Endothelial cell of umbilical vein (primary cell): ENCODE data around the gene CAMSAP1. TPM values are rescaled to one million over a fixed set of nuclear protein-coding genes. Genes with fewer than 3 reads are reported as not detected.

ENCODE experiments used
- BruUV-seq: library from RNA; stranded (reverse); fragments of 400-500 nt; replicated peaks from 2 replicates; lab custom pipeline; 2021; lab: Mats Ljungman, UMichigan
- CTCF ChIA-PET: fragments of 300-600, 350-600 bp; sonication (Branson Sonifier 250); formaldehyde crosslinking; loops from one replicate; lab custom pipeline; 2021; ENCODE audit warnings: antibody characterized with exemption, inconsistent platforms; lab: Charles Lee
- POLR2A ChIA-PET: fragments of 300-600, 350-600 bp; sonication (Branson Sonifier 250); formaldehyde crosslinking; loops from one replicate; lab custom pipeline; 2021; ENCODE audit warnings: antibody characterized with exemption, inconsistent platforms; lab: Charles Lee
- DNase-seq: peaks from one replicate; pipeline ENCODE4 v3.0.0-alpha.2; 2011; ENCODE audit warnings: low read depth, low spot score
- FAIRE-seq: peaks from 2 replicates; lab custom pipeline; 2011; peaks lifted over from hg19 to GRCh38; lab: Jason Lieb, UNC
- H2AFZ ChIP-seq: 2 replicates; pipeline ENCODE4 v1.6.0; 2012; ENCODE audit warnings: low read depth, low read length, control low read depth, inconsistent platforms
- H3K27ac ChIP-seq: 2 replicates; pipeline ENCODE4 v1.5.1; 2011; ENCODE audit warnings: low read depth, mild to moderate bottlenecking, control low read depth, low read length, moderate library complexity; ENCODE audit not compliant: insufficient read depth
- H3K27me3 ChIP-seq, 2 experiments: 2 replicates each; pipeline versions ENCODE4 v1.6.0 to v1.6.1; 2011; ENCODE audit warnings: low read length in 2 of 2, mixed read lengths in 1 of 2; ENCODE audit not compliant: control insufficient read depth in 2 of 2, insufficient read depth in 2 of 2
- H3K36me3 ChIP-seq, 2 experiments: 2 replicates in 1 of 2; 3 replicates in 1 of 2; pipeline ENCODE4 v1.5.1; 2011; ENCODE audit warnings: low read length in 2 of 2, mild to moderate bottlenecking in 1 of 2, moderate library complexity in 1 of 2; ENCODE audit not compliant: control insufficient read depth in 2 of 2, insufficient read depth in 2 of 2; ENCODE audit errors: extremely low read depth in 1 of 2
- H3K4me1 ChIP-seq: 3 replicates; pipeline ENCODE4 v1.5.1; 2011; ENCODE audit warnings: mild to moderate bottlenecking, low read length; ENCODE audit not compliant: control insufficient read depth, insufficient read depth; ENCODE audit errors: extremely low read depth
- H3K4me2 ChIP-seq: 2 replicates; pipeline ENCODE4 v1.6.1; 2011; ENCODE audit warnings: low read length, control low read depth, mixed read lengths; ENCODE audit not compliant: insufficient read depth
- H3K4me3 ChIP-seq, 3 experiments: fragments of 200-600 bp in 1 of 3; sonication (generic), shearing (Covaris generic) in 1 of 3; replicated peaks in 1 of 3; 2 replicates each; pipeline ENCODE4 v1.5.1; 2011 to 2016; ENCODE audit warnings: control low read depth in 3 of 3, low read length in 3 of 3, mild to moderate bottlenecking in 2 of 3, inconsistent platforms in 1 of 3, low read depth in 1 of 3, moderate library complexity in 1 of 3; ENCODE audit not compliant: insufficient read depth in 1 of 3
- H3K79me2 ChIP-seq: 2 replicates; pipeline ENCODE4 v1.6.0; 2012; ENCODE audit warnings: low read length, inconsistent platforms; ENCODE audit not compliant: control insufficient read depth, insufficient read depth
- H3K9ac ChIP-seq: replicated peaks from 2 replicates; pipeline ENCODE3; 2011; ENCODE audit warnings: low read length, control low read depth; ENCODE audit not compliant: insufficient read depth; ENCODE audit errors: extremely low read depth
- H3K9me1 ChIP-seq: replicated peaks from 3 replicates; pipeline ENCODE4 v1.6.0; 2011; ENCODE audit warnings: mild to moderate bottlenecking, low read length; ENCODE audit not compliant: control insufficient read depth, insufficient read depth; ENCODE audit errors: extremely low read depth
- H3K9me3 ChIP-seq: replicated peaks from 2 replicates; pipeline ENCODE4 v1.5.1; 2012; ENCODE audit warnings: low read length, inconsistent platforms; ENCODE audit not compliant: control insufficient read depth, insufficient read depth
- H4K20me1 ChIP-seq: replicated peaks from 2 replicates; pipeline ENCODE3; 2011; ENCODE audit warnings: mild to moderate bottlenecking, low read length; ENCODE audit not compliant: control insufficient read depth, insufficient read depth; ENCODE audit errors: extremely low read depth
- EZH2 ChIP-seq: IDR thresholded peaks from 2 replicates; pipeline ENCODE4 v1.6.1; 2012; ENCODE audit warnings: borderline replicate concordance, low read depth, mild to moderate bottlenecking, moderate library complexity, low read length, inconsistent platforms; ENCODE audit not compliant: severe bottlenecking
- FOS ChIP-seq: IDR thresholded peaks from 2 replicates; pipeline ENCODE4 v1.6.1; 2011; ENCODE audit warnings: mild to moderate bottlenecking, low read length, moderate library complexity, borderline replicate concordance; ENCODE audit not compliant: insufficient read depth
- GATA2 ChIP-seq: IDR thresholded peaks from 2 replicates; pipeline ENCODE4 v1.7.0; 2011; ENCODE audit warnings: low read depth, mild to moderate bottlenecking, moderate library complexity, mixed read lengths, low read length; ENCODE audit not compliant: insufficient read length, insufficient read depth
- JUN ChIP-seq: IDR thresholded peaks from 2 replicates; pipeline ENCODE4 v1.6.1; 2011; ENCODE audit warnings: borderline replicate concordance, low read depth; ENCODE audit not compliant: insufficient read length, insufficient read depth
- MAX ChIP-seq: IDR thresholded peaks from 2 replicates; pipeline ENCODE4 v1.6.1; 2011; ENCODE audit not compliant: insufficient read depth, insufficient read length
- MYC ChIP-seq: IDR thresholded peaks from one replicate; pipeline ENCODE4 v1.6.1; 2011; ENCODE audit warnings: mild to moderate bottlenecking, low read depth, low read length
- POLR2A ChIP-seq: IDR thresholded peaks from 2 replicates; pipeline ENCODE4 v1.6.1; 2012; ENCODE audit warnings: low read depth, mild to moderate bottlenecking, control low read depth, low read length
- POLR2AphosphoS5 ChIP-seq: IDR thresholded peaks from 2 replicates; pipeline ENCODE4 v1.6.1; 2012; ENCODE audit warnings: low read depth, mild to moderate bottlenecking, control low read depth, low read length, moderate library complexity; ENCODE audit not compliant: insufficient read depth
- dilution Hi-C: fragments of 300-500 bp; cut with MboI; formaldehyde crosslinking; loops from one replicate; pipeline ENCODE4 v1.15.0; 2019; ENCODE audit warnings: low sequenced_read_pairs; ENCODE audit not compliant: extremely low pct_ligation_motif_present
- intact Hi-C: fragments of 100-400 bp; cut with micrococcal nuclease; formaldehyde crosslinking; loops from one replicate; pipeline ENCODE4 v1.10.0; 2022
- polyA plus RNA-seq, 4 experiments: library from polyadenylated mRNA; depleted of rRNA in 3 of 4; stranded (reverse) in 3 of 4; unstranded in 1 of 4; fragments of >200 nt; gene quantifications; 2 replicates each; pipeline versions ENCODE4 v1.2.1 to v1.2.3, GENCODE V29; 2011 to 2012; ENCODE audit warnings: missing spikeins in 1 of 4
- total RNA-seq: library from RNA; stranded (reverse); gene quantifications from 2 replicates; pipeline ENCODE4 v1.2.3, GENCODE V29; 2021
- TF ChIP-seq, protein P1 (sequence below), 2 donors: IDR thresholded peaks; 1 replicate in 1 of 2; 2 replicates in 1 of 2; pipeline ENCODE4 v1.5.1; 2011; ENCODE audit warnings: low read length in 2 of 2, mild to moderate bottlenecking in 2 of 2, moderate library complexity in 2 of 2, control low read depth in 1 of 2, inconsistent platforms in 1 of 2, low read depth in 1 of 2; ENCODE audit not compliant: insufficient read depth in 1 of 2; ENCODE audit errors: extremely low read depth in 1 of 2

CAMSAP1 gene
- total and polyA plus RNA-seq, 2 donors (not counting 3 experiments of a cell fraction or from before 2014, with no cell fraction given), result 8.1 to 25.5 TPM

GRCh38 chr9:135815413-135815812 lies 91.9 kb downstream of the CAMSAP1 start:
- Histone ChIP-seq H3K36me3 (peaks cover 27 to 53% of the 10 kb centered on the region in 2 experiments), H3K9ac (no peak overlapping the region), H3K4me1 (no peaks in the 10 kb centered on the region), H3K4me2 (no peak overlapping the region), H2AFZ (no peak overlapping the region), H3K79me2 (no peaks in the 10 kb centered on the region), H3K27me3 (no peaks in the 10 kb centered on the region), H3K9me1 (no peaks in the 10 kb centered on the region), H3K9me3 (no peaks in the 10 kb centered on the region), H3K27ac (no peak overlapping the region), H4K20me1 (no peaks in the 10 kb centered on the region), H3K4me3 (no peak overlapping the region)
- intact Hi-C loops (no loop called here), dilution Hi-C loops (no loop called here)
- POLR2A ChIA-PET, result no interaction called here
- no peak for TF ChIP-seq GATA2
- TF ChIP-seq, protein P1, sequence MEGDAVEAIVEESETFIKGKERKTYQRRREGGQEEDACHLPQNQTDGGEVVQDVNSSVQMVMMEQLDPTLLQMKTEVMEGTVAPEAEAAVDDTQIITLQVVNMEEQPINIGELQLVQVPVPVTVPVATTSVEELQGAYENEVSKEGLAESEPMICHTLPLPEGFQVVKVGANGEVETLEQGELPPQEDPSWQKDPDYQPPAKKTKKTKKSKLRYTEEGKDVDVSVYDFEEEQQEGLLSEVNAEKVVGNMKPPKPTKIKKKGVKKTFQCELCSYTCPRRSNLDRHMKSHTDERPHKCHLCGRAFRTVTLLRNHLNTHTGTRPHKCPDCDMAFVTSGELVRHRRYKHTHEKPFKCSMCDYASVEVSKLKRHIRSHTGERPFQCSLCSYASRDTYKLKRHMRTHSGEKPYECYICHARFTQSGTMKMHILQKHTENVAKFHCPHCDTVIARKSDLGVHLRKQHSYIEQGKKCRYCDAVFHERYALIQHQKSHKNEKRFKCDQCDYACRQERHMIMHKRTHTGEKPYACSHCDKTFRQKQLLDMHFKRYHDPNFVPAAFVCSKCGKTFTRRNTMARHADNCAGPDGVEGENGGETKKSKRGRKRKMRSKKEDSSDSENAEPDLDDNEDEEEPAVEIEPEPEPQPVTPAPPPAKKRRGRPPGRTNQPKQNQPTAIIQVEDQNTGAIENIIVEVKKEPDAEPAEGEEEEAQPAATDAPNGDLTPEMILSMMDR (IDR thresholded peaks at IDR 0.05; ENCODE audit: extremely low read depth in 1 of 2, insufficient read depth in 1 of 2, low read depth in 1 of 2, low read length in 2 of 2), result no peak
- TF ChIP-seq POLR2AphosphoS5, result no peak
- no peak for TF ChIP-seq FOS
- no peak for TF ChIP-seq MAX
- no peak for TF ChIP-seq MYC
- no peak for TF ChIP-seq EZH2
- TF ChIP-seq JUN, result no peak
- no peak for TF ChIP-seq POLR2A
- DNase-seq (no peak), FAIRE-seq (no peak)
- CTCF ChIA-PET, result no interaction called here
- no TSS peak for BruUV-seq
